OCI-LY7 (cell line): ENCODE data around the gene FAM169A. TPM values are rescaled to one million over a fixed set of nuclear protein-coding genes. Genes with fewer than 3 reads are reported as not detected.

Source experiments
- BruUV-seq: library from RNA; stranded (reverse); fragments of 400-500 nt; replicated peaks from 2 replicates; lab custom pipeline; 2021; lab: Mats Ljungman, UMichigan
- CTCF ChIA-PET: fragments of 300-600 bp; sonication (Branson Sonifier 250); formaldehyde crosslinking; loops from one replicate; lab custom pipeline; 2022; ENCODE audit warnings: antibody characterized with exemption; ENCODE audit not compliant: unreplicated experiment; lab: Charles Lee
- POLR2A ChIA-PET: fragments of 300-600 bp; sonication (Branson Sonifier 250); formaldehyde crosslinking; loops from one replicate; lab custom pipeline; 2022; ENCODE audit warnings: antibody characterized with exemption; lab: Charles Lee
- DNase-seq: peaks from one replicate; pipeline ENCODE4 v3.0.0-alpha.2; 2015; ENCODE audit warnings: low spot score
- H2AFZ ChIP-seq: fragments of 200-600 bp; sonication (generic), shearing (Covaris generic); 2 replicates; pipeline ENCODE4 v1.6.1; 2014; ENCODE audit warnings: mild to moderate bottlenecking, antibody characterized with exemption, low read length, moderate library complexity
- H3K27ac ChIP-seq: fragments of 200-600 bp; sonication (generic); 2 replicates; pipeline ENCODE4 v1.5.1; 2014; ENCODE audit warnings: mixed run types, low read depth, mild to moderate bottlenecking, moderate library complexity, low read length, inconsistent platforms; ENCODE audit not compliant: poor library complexity, severe bottlenecking
- H3K36me3 ChIP-seq: fragments of 200-600 bp; sonication (generic); 2 replicates; pipeline ENCODE4 v1.6.1; 2014; ENCODE audit warnings: mild to moderate bottlenecking, antibody characterized with exemption, low read length, moderate library complexity, mixed read lengths; ENCODE audit not compliant: insufficient read depth
- H3K4me1 ChIP-seq: fragments of 200-600 bp; sonication (generic); 2 replicates; pipeline ENCODE4 v1.5.1; 2014; ENCODE audit warnings: mild to moderate bottlenecking, low read length; ENCODE audit not compliant: insufficient read depth, poor library complexity, severe bottlenecking
- H3K4me2 ChIP-seq: fragments of 200-600 bp; sonication (generic); 2 replicates; pipeline ENCODE4 v1.6.1; 2014; ENCODE audit warnings: mild to moderate bottlenecking, low read length
- H3K4me3 ChIP-seq: fragments of 200-600 bp; sonication (generic); 2 replicates; pipeline ENCODE4 v1.5.1; 2014; ENCODE audit warnings: mild to moderate bottlenecking, low read depth, low read length; ENCODE audit not compliant: poor library complexity, severe bottlenecking
- H3K79me2 ChIP-seq: fragments of 200-600 bp; sonication (generic); 2 replicates; pipeline ENCODE4 v1.6.1; 2016; ENCODE audit warnings: low read depth, mild to moderate bottlenecking, low read length, moderate library complexity, mixed read lengths; ENCODE audit not compliant: insufficient read depth
- H3K9me2 ChIP-seq: fragments of 200-600 bp; sonication (generic); 2 replicates; pipeline ENCODE4 v1.6.1; 2016; ENCODE audit warnings: mild to moderate bottlenecking, low read length, mixed read lengths; ENCODE audit not compliant: insufficient read depth
- H3K9me3 ChIP-seq: fragments of 200-600 bp; sonication (generic); 2 replicates; pipeline ENCODE4 v1.6.1; 2014; ENCODE audit warnings: mild to moderate bottlenecking, mixed run types, low read length, mixed read lengths
- H4K20me1 ChIP-seq: fragments of 200-600 bp; sonication (generic); 2 replicates; pipeline ENCODE4 v1.6.1; 2014; ENCODE audit warnings: mild to moderate bottlenecking, antibody characterized with exemption, low read length, moderate library complexity, mixed read lengths; ENCODE audit not compliant: insufficient read depth
- EZH2phosphoT487 ChIP-seq: fragments of 200-600 bp; sonication (generic); IDR thresholded peaks from 2 replicates; pipeline ENCODE4 v1.6.1; 2018; ENCODE audit warnings: low read depth, borderline replicate concordance, mild to moderate bottlenecking, mixed run types, antibody characterized with exemption, low read length, moderate library complexity, mixed read lengths
- intact Hi-C: fragments of 100-400 bp; cut with micrococcal nuclease; formaldehyde crosslinking; loops from one replicate; pipeline ENCODE4 v1.10.0; 2022; ENCODE audit not compliant: unreplicated experiment
- small RNA-seq: library from RNA; depleted of rRNA; stranded (forward); fragments of <200 nt; gene quantifications from one replicate; pipeline ENCODE3, GENCODE V24; 2014
- total RNA-seq, 2 experiments: library from RNA; depleted of rRNA in 1 of 2; stranded (reverse); fragments of >200 nt in 1 of 2; shearing (Covaris generic) in 1 of 2; gene quantifications; 2 replicates each; pipeline ENCODE4 v1.2.3, GENCODE V29; 2014 to 2022
- TF ChIP-seq, protein P1 (sequence below): fragments of 200-600 bp; sonication (generic); conservative IDR thresholded peaks from 2 replicates; pipeline ENCODE4 v1.5.1; 2014; ENCODE audit warnings: mild to moderate bottlenecking, antibody characterized with exemption, low read length, moderate library complexity, mixed read lengths

FAM169A gene
- total RNA-seq, 2 experiments from 2014 or later, result not detected

GRCh38 chr5:74738406-74738805 lies 127.8 kb downstream of the FAM169A start:
- peaks cover 88% of the 10 kb centered on the region for H3K36me3 ChIP-seq
- BruUV-seq, result no TSS peak

GRCh38 chr5:74736759-74737158 lies 129.4 kb downstream of the FAM169A start:
- H3K4me3 ChIP-seq, result no peak overlapping the region
- no TSS peak for BruUV-seq
- no peak overlapping the region for H3K4me2 ChIP-seq
- no peak overlapping the region for H2AFZ ChIP-seq
- intact Hi-C loops, result no loop called here
- TF ChIP-seq EZH2phosphoT487, result no peak
- TF ChIP-seq, protein P1, sequence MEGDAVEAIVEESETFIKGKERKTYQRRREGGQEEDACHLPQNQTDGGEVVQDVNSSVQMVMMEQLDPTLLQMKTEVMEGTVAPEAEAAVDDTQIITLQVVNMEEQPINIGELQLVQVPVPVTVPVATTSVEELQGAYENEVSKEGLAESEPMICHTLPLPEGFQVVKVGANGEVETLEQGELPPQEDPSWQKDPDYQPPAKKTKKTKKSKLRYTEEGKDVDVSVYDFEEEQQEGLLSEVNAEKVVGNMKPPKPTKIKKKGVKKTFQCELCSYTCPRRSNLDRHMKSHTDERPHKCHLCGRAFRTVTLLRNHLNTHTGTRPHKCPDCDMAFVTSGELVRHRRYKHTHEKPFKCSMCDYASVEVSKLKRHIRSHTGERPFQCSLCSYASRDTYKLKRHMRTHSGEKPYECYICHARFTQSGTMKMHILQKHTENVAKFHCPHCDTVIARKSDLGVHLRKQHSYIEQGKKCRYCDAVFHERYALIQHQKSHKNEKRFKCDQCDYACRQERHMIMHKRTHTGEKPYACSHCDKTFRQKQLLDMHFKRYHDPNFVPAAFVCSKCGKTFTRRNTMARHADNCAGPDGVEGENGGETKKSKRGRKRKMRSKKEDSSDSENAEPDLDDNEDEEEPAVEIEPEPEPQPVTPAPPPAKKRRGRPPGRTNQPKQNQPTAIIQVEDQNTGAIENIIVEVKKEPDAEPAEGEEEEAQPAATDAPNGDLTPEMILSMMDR, result no peak
- H3K79me2 ChIP-seq, result no peaks in the 10 kb centered on the region
- ChIA-PET CTCF (no interaction called here), POLR2A (interaction anchor here (0.6 kb wide), 1 partner anchor 105 kb away, joined by 3 read pairs; no protein-coding TSS in a partner anchor)
- no peak for DNase-seq
- no peaks in the 10 kb centered on the region for H3K9me2 ChIP-seq
- no peaks in the 10 kb centered on the region for H3K4me1 ChIP-seq
- no peaks in the 10 kb centered on the region for H3K9me3 ChIP-seq
- H3K36me3 ChIP-seq, result peaks cover 90% of the 10 kb centered on the region
- no peaks in the 10 kb centered on the region for H4K20me1 ChIP-seq
- no peak overlapping the region for H3K27ac ChIP-seq

More at GRCh38 chr5:74738406-74738805, 127.8 kb downstream of the FAM169A start:
- no peaks in the 10 kb centered on the region for H4K20me1 ChIP-seq
- no peak overlapping the region for H3K4me3 ChIP-seq
- intact Hi-C loops, result no loop called here
- ChIA-PET POLR2A (interaction anchor here (0.6 to 2.1 kb wide), 6 partner anchors 11 to 1904 kb away, joined by 3 to 9 read pairs (median 4); no protein-coding TSS in a partner anchor), CTCF (no interaction called here)
- H3K27ac ChIP-seq, result no peak overlapping the region
- TF ChIP-seq, protein P1, result no peak
- no peak for TF ChIP-seq EZH2phosphoT487
- H3K9me2 ChIP-seq, result no peaks in the 10 kb centered on the region
- H3K4me1 ChIP-seq, result no peaks in the 10 kb centered on the region
- no peaks in the 10 kb centered on the region for H3K79me2 ChIP-seq
- no peak overlapping the region for H2AFZ ChIP-seq
- H3K4me2 ChIP-seq, result no peak overlapping the region
- no peaks in the 10 kb centered on the region for H3K9me3 ChIP-seq
- DNase-seq, result no peak

Small RNA genes lying within 50 kb of the gene (small RNA-seq; reads per million reads assigned to genes)
- not detected for gene RF00561

Other genes with a start within 250 kb of the FAM169A start
- 19.4 and 25.9 TPM in 2 replicates for gene ENC1, start 225.7 kb downstream of the FAM169A start, total RNA-seq (2014; rRNA removed; shearing (Covaris generic))
- gene ENC1, start 225.7 kb downstream of the FAM169A start, total RNA-seq (2022), result 11.6 and 12.1 TPM in 2 replicates
- gene HEXB, start 181.2 kb downstream of the FAM169A start, total RNA-seq (2014; rRNA removed; shearing (Covaris generic)), result 23.8 and 27.4 TPM in 2 replicates
- 35.4 and 36.2 TPM in 2 replicates for gene HEXB, start 181.2 kb downstream of the FAM169A start, total RNA-seq (2022)
- gene GFM2, start 99.3 kb downstream of the FAM169A start, total RNA-seq (2014; rRNA removed; shearing (Covaris generic)), result 35.0 and 50.3 TPM in 2 replicates
- 35.3 and 36.9 TPM in 2 replicates for gene GFM2, start 99.3 kb downstream of the FAM169A start, total RNA-seq (2022)
- gene NSA2, start 99.1 kb downstream of the FAM169A start, total RNA-seq (2014; rRNA removed; shearing (Covaris generic)), result 79.2 and 117 TPM in 2 replicates
- 118 and 125 TPM in 2 replicates for gene NSA2, start 99.1 kb downstream of the FAM169A start, total RNA-seq (2022)
- not detected in 2 replicates for gene GCNT4, start 186.2 kb upstream of the FAM169A start, total RNA-seq (2014; rRNA removed; shearing (Covaris generic))
- gene GCNT4, start 186.2 kb upstream of the FAM169A start, total RNA-seq (2022), result not detected in 2 replicates